Measurements from ENCODE around the gene TSC22D1. TPM values are rescaled to one million over a fixed set of nuclear protein-coding genes. Genes with fewer than 3 reads are reported as not detected.
"Not testable (repeated sequence)": the region's sequence is repeated elsewhere in the genome, so short reads cannot be mapped to it uniquely, and the experiment has no call there.

TSC22D1 gene
- total RNA-seq, 1 donor from 2014 or later, result 7.0 TPM

GRCh38 chr13:44456212-44456611, 119.9 kb downstream of the TSC22D1 start:
- intact Hi-C loops (cut with micrococcal nuclease), result not testable (repeated sequence)

- intact Hi-C loops (cut with micrococcal nuclease), result no loop called here
Measured at GRCh38 chr13:44455769-44456168, 120.4 kb downstream of the TSC22D1 start.

DNA sequence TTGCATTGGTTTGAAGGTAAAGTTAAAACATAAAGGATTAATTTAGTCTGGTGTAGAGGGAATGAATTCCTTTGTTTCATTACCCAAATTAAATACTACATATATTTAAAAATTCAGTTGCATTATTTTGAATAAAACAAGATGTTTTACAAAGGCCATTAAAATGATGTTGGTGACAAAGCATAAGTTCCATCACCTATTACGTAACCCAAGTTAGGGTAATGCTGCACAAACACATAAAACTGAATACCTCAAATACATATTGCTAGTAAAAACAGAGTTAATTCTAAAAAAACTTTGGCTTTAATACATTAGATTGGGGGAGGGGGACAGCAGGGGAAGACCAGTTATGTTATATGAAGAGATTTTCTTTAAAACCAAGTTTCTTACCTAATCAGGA, 122.2 kb downstream of the TSC22D1 start:
- intact Hi-C loops (cut with micrococcal nuclease), result no loop called here

GRCh38 chr13:44453069-44453468, 123.1 kb downstream of the TSC22D1 start:
- intact Hi-C loops (cut with micrococcal nuclease), result no loop called here

- intact Hi-C loops (cut with micrococcal nuclease), result no loop called here
Measured at GRCh38 chr13:44452418-44452817, 123.7 kb downstream of the TSC22D1 start.

GRCh38 chr13:44451651-44452050, 124.5 kb downstream of the TSC22D1 start:
- intact Hi-C loops (cut with micrococcal nuclease), result no loop called here

- intact Hi-C loops (cut with micrococcal nuclease), result no loop called here
Measured at GRCh38 chr13:44451126-44451525, 125.0 kb downstream of the TSC22D1 start.

DNA sequence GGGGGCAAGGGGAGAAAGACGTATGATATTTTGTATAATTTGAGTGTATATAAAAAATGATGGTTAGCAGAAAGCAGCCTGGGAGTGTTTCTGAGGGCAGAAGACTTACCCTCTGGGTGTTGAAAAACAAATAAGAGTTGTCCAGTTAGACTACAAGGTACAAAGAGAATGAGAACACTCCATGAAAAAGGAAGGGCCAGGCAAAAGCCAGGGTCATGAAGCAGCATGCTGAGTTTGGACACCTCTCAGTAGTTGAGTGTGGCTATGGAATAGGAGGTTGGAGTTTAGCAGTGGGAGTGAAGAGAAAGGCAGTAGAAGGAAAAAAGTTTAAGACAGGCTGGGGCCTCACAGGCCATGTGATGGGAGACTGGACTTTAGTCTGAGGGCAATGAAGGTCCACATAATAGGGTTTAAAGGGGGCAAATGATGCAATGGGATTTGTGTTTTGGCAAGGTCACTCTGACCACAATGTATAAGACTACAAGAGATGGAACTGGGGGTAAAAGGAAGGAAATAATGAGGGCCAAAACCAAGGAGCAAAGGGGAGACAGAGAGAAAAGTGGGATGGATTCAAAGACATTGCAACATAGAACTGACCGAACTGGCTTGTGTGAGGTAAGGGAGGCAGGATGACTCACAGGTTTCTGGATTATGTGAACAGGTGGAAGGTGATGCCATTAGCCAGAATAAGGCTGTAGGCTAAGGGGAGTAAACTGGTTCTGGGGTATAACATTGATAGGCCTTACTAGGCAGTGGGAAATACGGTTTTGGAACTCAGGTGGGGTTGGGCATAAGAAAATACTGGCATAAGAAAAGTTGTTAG, 125.9 kb downstream of the TSC22D1 start:
- intact Hi-C loops (cut with micrococcal nuclease), result no loop called here

DNA sequence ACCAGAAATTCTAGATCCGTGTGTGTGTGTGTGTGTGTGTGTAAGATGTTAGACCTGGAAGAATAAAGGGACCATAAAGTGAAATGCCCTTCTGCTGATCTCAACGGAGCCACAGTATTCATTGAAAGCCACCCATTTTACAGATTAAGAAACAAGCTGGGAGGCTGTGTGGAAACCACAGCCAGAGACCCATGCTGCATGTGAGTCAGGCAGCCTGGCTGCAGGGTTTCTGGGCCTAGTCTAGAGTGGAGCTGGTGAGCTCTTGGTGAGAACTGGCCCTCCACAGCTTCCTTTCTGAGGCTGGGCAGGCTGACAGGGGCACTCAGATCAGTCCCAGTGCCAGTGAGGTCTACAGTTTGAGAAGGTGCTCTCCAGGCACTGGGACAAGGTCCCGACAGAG, 127.3 kb downstream of the TSC22D1 start:
- intact Hi-C loops (cut with micrococcal nuclease), result no loop called here

DNA sequence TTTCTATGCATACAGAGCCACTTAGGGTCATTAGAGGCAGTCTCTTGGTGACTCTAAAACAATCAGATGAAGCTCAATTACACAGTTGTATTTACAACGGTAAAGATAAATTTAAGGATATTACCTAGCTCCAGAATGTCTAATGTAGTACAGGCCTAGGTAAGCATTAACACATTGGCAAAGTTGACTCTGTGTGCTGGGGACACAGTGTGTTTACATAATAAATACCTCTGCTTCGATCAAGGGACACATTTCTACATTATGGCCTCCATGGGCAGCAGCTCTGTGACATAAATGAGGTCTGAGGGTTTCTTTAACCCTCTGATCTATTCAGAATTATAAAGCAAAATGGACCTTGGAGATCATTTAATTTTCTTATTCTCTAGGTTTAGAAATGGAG, 127.8 kb downstream of the TSC22D1 start:
- intact Hi-C loops (cut with micrococcal nuclease), result no loop called here

DNA sequence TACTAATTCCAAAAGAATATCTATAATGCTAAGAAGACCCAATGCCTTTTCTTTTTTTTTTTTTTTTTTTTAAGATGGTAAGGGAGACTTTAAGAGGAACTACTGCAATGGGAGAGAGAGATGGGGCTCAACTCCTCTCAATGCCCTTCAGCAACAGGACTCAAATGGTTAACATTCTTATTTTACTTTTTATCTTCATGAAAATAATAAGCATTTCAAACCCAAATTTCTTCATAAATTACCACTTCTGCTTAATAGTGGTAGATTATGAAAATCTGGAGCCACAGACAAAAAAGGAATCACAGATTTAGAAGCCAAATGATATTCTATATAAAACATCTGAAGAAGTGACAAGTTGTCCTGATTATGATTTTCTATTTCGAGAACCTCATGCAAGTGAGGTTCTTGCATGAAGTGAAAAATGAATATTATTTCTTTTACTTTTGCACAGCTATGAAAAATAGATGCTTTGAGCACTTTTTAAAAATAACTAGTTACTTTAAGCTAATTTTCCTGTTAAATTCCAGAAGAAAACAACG, 128.3 kb downstream of the TSC22D1 start:
- intact Hi-C loops (cut with micrococcal nuclease), result no loop called here

DNA sequence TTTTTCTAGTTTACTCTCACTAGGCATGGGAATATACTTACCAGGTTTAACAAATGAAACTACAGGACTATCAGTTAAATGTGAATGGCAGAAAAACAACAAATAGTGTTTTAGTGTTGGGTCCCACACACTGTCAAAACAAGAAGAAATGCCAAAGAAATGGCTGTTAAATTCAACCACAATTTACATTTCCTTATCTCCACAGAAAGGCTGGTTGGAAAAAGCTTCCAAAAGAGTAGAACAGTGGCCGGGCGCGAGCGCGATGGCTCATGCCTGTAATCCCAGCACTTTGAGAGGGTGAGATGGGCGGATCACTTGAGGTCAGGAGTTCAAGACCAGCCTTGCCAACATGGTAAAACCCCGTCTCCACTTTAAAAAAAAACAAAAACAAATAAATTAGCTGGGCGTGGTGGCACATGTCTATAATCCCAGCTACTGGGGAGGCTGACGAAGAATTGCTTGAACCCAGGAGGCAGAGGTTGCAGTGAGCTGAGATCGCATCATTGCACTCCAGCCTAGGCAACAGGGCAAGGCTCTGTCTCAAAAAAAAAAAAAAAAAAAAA, 136.0 kb downstream of the TSC22D1 start:
- intact Hi-C loops (cut with micrococcal nuclease), result no loop called here

GRCh38 chr13:44439452-44440024, 136.6 kb downstream of the TSC22D1 start:
- intact Hi-C loops (cut with micrococcal nuclease), result loop anchor here (5.0 kb wide), 1 partner anchor 182 kb away; no protein-coding TSS in a partner anchor

GRCh38 chr13:44438234-44438579, 137.9 kb downstream of the TSC22D1 start:
- intact Hi-C loops (cut with micrococcal nuclease), result loop anchor here (1.0 to 5.0 kb wide), 4 partner anchors 181 to 533 kb away; no protein-coding TSS in a partner anchor

DNA sequence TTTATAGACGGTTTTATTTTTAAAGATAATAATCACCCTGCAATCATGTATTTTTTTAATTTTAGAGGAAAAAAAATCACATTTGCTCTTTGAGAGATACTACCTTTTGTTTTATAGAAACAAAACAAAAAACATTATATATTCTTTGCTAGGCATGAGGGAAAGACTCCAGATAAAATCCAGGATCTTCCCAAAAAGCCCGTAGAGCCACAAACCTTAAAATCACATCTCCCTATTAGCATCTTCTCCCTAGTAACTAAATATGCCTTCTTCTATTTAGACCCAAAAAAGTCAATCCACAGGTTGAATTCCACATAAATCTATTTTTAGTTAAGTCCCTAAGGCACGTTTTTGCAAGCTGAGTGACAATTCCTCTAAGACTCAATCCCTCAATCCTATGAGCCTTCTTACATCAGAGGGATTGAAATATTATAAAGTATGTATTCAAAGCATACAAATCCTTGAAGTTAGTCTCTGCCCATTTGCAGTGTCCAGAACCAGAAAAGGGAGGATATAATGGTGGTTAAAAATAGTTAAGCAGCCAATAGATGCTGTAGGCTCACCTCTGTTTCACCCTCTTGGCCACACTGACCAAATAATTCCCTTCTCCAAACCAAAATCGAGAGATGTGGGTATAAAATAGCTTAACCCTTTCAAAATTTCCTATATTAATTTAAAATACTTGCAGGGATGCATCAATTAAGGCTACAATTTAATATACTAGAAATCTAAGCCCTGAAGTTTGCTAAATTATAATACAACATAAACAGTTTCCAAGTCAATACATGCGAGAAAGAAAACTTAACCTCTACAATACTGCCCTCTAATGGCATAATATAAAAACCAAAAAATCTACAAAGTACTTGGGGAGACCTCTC, 138.5 kb downstream of the TSC22D1 start:
- intact Hi-C loops (cut with micrococcal nuclease), result loop anchor here (1.0 to 5.0 kb wide), 7 partner anchors 163 to 532 kb away; no protein-coding TSS in a partner anchor

DNA sequence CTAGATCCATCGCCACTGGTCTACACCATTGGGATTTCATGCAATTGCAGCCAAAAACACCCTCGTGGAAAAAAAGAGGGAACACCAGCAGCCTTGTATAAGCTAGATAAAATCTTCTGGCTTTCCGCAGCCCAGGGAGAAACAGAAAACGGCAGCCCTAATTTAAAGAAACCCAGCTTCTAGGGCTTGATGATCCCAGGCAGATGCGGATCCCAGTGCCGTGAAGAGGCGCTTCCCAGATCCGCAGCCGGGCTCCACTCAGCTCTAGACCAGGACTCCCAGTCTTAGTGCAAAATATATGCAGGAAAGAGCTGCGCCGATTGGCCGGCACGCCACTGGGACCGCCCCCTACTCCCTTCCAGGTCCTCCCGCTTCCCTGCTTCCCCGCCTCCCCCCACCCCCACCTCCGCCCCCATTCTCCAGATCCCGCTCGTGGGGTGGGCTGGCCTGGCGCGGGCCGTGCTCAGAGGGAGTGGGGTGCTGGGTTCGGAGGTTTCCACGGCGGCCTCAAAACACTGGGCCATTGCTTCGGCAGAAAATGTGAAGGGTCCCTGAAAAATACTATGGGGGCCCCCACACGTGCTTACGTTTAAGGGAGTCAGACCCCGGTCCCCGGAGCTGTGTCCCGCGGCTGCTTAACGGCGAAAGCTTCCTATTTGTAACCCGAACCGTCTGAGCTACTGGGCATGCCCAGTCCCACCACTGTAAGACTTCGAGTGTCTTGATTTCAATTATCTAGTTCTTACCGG, 139.4 kb downstream of the TSC22D1 start:
- intact Hi-C loops (cut with micrococcal nuclease), result loop anchor here (1.0 to 5.0 kb wide), 4 partner anchors 162 to 386 kb away; no protein-coding TSS in a partner anchor

DNA sequence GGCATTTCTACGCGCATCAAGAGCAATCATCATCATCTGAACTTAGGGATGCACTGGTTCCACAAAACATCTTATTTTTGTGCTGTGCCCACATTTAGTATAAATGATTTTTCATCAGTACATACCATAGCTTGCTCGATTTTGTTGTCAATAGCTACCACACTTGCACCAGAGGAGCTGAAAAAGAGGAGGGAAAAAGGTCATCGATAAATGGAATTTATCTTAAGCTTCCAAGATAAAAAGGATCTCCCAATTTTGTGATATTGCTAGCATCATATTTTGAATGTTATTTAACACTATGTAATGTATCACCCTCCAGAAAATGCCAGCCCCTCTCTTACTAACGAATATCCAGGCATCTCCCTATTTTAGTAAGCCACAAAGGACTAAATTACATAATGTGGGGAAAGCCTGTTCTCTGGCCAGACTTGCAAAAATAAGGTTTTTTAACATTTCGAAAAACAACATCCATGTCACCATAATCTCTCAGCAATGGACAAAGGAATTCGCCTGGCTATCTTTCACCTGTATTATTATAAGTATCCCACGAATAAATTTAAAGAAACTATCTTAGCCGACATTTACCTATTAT, 140.1 kb downstream of the TSC22D1 start:
- intact Hi-C loops (cut with micrococcal nuclease), result loop anchor here (2.0 to 5.0 kb wide), 3 partner anchors 161 to 293 kb away; no protein-coding TSS in a partner anchor

- intact Hi-C loops (cut with micrococcal nuclease), result loop anchor here (5.0 kb wide), 1 partner anchor 178 kb away; no protein-coding TSS in a partner anchor
Measured at GRCh38 chr13:44435142-44435918, 140.8 kb downstream of the TSC22D1 start.

GRCh38 chr13:44434766-44435141, 141.4 kb downstream of the TSC22D1 start:
- intact Hi-C loops (cut with micrococcal nuclease), result loop anchor here (5.0 kb wide), 1 partner anchor 177 kb away; no protein-coding TSS in a partner anchor
